Thyroid gland (tissue), 4 donors: ENCODE data around the gene SMIM27. TPM values are rescaled to one million over a fixed set of nuclear protein-coding genes. Genes with fewer than 3 reads are reported as not detected.

Experiments
- DNase-seq, 2 donors: peaks; one replicate each; pipeline ENCODE4 v3.0.0-alpha.2; 2019
- H3K27ac ChIP-seq, 3 donors: fragments of 200-600 bp; sonication (generic); 1 replicate in 2 of 3; 2 replicates in 1 of 3; pipeline ENCODE4 v1.5.1; 2016 to 2019; ENCODE audit warnings: mild to moderate bottlenecking in 1 of 3, moderate library complexity in 1 of 3
- H3K27me3 ChIP-seq: fragments of 200-600 bp; sonication (generic); one replicate; pipeline ENCODE4 v1.5.1; 2019
- H3K36me3 ChIP-seq, 2 donors: fragments of 200-600 bp; sonication (generic); one replicate each; pipeline ENCODE4 v1.5.1; 2016 to 2019
- H3K4me1 ChIP-seq, 2 donors: fragments of 200-600 bp; sonication (generic); one replicate each; pipeline ENCODE4 v1.5.1; 2017 to 2019
- H3K4me3 ChIP-seq, 3 donors: fragments of 200-600 bp; sonication (generic); replicated peaks in 1 of 3; 1 replicate in 2 of 3; 2 replicates in 1 of 3; pipeline ENCODE4 v1.5.1; 2016; ENCODE audit warnings: mild to moderate bottlenecking in 1 of 3
- H3K9me3 ChIP-seq: fragments of 200-600 bp; sonication (generic); one replicate; pipeline ENCODE4 v1.5.1; 2017
- POLR2A ChIP-seq, 2 donors: fragments of 450-650 bp; IDR thresholded peaks; one replicate each; pipeline ENCODE4 v1.6.1; 2017; ENCODE audit warnings: antibody characterized with exemption in 2 of 2, mild to moderate bottlenecking in 2 of 2, moderate library complexity in 1 of 2
- WGBS, 2 donors: methylation state at CpG; one replicate each; pipeline ENCODE4 v1.1.5; 2017; 5-methylcytosine and 5-hydroxymethylcytosine counted together
- intact Hi-C: fragments of 100-400 bp; cut with DNase I; formaldehyde crosslinking; loops from one replicate; pipeline ENCODE4 v1.15.1; 2023
- total RNA-seq, 4 donors: library from RNA; depleted of rRNA; stranded (reverse); fragments of >200 nt; gene quantifications; one replicate each; pipeline ENCODE4 v1.2.3, GENCODE V29; 2016
- TF ChIP-seq, protein P1 (sequence below), 6 experiments: fragments of 200-600 bp in 3 of 6; fragments of 450-650 bp in 3 of 6; sonication (generic) in 3 of 6; IDR thresholded peaks; one replicate each; pipeline ENCODE4 v1.5.1; 2016 to 2019; ENCODE audit warnings: antibody characterized with exemption in 6 of 6, mild to moderate bottlenecking in 2 of 6, inconsistent platforms in 1 of 6, moderate library complexity in 1 of 6

SMIM27 gene
- total RNA-seq, 4 donors from 2014 or later: 1.3 to 23.9 (median 9.9) TPM

DNA sequence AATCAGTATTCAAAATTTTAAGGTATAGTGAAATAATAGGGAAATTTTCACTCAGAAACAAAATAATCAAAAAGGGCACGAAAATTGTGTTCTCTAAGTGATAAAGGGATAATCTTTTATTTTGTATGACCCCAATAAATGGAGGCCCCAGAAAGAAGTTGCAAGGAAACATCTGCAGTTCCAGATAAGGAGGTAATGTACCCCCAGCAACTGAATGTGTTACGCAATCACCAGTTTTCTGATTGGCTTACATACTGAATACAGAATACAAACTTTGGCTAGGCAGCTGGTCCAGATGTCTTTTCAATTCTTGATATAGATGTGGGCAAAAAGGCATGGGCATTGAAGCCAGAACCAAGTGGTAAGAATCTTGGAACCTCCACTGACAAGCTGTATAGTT is 2.0 kb downstream of the SMIM27 start:
- 91% methylated on average over 2 of the region's 2 CpGs for WGBS, 2 donors
- peaks cover 12 to 15% of the 10 kb centered on the region in 2 donors for H3K4me1 ChIP-seq
- DNase-seq: no peak
- intact Hi-C loops: no loop called here
- H3K36me3 ChIP-seq: no peaks in the 10 kb centered on the region
- no peak overlapping the region for H3K4me3 ChIP-seq
- H3K9me3 ChIP-seq: no peaks in the 10 kb centered on the region
- no peak for TF ChIP-seq POLR2A (IDR thresholded peaks at IDR 0.05)
- TF ChIP-seq, protein P1, sequence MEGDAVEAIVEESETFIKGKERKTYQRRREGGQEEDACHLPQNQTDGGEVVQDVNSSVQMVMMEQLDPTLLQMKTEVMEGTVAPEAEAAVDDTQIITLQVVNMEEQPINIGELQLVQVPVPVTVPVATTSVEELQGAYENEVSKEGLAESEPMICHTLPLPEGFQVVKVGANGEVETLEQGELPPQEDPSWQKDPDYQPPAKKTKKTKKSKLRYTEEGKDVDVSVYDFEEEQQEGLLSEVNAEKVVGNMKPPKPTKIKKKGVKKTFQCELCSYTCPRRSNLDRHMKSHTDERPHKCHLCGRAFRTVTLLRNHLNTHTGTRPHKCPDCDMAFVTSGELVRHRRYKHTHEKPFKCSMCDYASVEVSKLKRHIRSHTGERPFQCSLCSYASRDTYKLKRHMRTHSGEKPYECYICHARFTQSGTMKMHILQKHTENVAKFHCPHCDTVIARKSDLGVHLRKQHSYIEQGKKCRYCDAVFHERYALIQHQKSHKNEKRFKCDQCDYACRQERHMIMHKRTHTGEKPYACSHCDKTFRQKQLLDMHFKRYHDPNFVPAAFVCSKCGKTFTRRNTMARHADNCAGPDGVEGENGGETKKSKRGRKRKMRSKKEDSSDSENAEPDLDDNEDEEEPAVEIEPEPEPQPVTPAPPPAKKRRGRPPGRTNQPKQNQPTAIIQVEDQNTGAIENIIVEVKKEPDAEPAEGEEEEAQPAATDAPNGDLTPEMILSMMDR (IDR thresholded peaks at IDR 0.05): no peak
- no peak overlapping the region for H3K27ac ChIP-seq
- H3K27me3 ChIP-seq: no peaks in the 10 kb centered on the region

DNA sequence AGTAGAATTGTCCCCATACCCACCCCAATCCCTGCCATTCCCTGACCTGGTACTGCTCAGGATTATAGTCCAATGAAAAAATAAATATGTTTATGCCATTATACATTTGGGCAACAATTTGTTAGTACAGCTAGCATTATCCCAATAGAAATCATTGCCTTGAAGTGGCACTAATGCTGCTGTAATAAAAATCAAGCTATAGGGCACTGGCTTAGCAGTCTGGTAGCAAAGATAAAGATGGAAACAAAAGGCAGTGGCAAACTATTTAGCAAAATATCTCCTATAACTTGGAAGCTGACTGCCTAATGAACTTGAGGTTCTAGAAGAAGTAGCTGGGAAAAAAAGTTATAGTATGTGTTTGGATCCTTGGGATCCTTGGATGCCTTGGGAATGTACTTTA is 2.5 kb downstream of the SMIM27 start:
- peaks cover 9 to 11% of the 10 kb centered on the region in 2 donors for H3K4me1 ChIP-seq
- no peak overlapping the region for H3K27ac ChIP-seq
- no peaks in the 10 kb centered on the region for H3K36me3 ChIP-seq
- H3K27me3 ChIP-seq: no peaks in the 10 kb centered on the region
- intact Hi-C loops: no loop called here
- H3K4me3 ChIP-seq: no peak overlapping the region
- no peaks in the 10 kb centered on the region for H3K9me3 ChIP-seq
- no peak for TF ChIP-seq POLR2A (IDR thresholded peaks at IDR 0.05)
- TF ChIP-seq, protein P1 (IDR thresholded peaks at IDR 0.05): no peak
- DNase-seq: no peak

DNA sequence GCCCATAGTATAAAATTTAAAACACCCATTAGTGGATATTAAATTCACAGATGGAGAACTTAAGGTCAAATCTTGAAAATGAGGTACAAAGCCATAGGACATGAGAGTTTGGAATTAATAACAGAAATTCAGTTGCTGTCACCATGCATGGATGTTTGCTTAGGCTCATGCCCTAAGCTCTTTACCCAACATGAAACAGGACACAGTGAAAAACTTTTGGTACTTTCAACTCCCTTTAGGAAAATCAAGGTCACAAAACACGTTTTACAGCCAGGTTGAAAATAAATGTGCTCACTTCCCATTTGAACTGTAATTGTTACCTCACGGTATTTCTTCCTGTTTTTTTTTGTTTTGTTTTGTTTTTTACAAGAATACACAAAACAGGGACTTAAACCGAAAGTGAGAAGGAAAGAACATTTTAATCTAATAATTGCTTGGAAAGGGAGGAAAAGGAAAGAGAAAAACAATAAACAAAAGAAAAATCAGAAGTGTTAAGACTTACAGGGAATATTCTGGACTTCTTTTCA is 6.3 kb downstream of the SMIM27 start:
- no peaks in the 10 kb centered on the region for H3K9me3 ChIP-seq
- H3K36me3 ChIP-seq: no peaks in the 10 kb centered on the region
- no peaks in the 10 kb centered on the region for H3K27me3 ChIP-seq
- no peaks in the 10 kb centered on the region for H3K4me1 ChIP-seq
- DNase-seq: no peak
- intact Hi-C loops: no loop called here
- TF ChIP-seq, protein P1 (IDR thresholded peaks at IDR 0.05): no peak
- no peak for TF ChIP-seq POLR2A (IDR thresholded peaks at IDR 0.05)
- WGBS, 2 donors: 69 to 74% methylated on average over 3 of the region's 3 CpGs
- H3K27ac ChIP-seq: no peak overlapping the region
- H3K4me3 ChIP-seq: no peak overlapping the region

GRCh38 chr9:32565967-32566366 is 13.8 kb downstream of the SMIM27 start:
- H3K36me3 ChIP-seq: peaks cover 7 to 21% of the 10 kb centered on the region in 2 donors
- WGBS, 2 donors: 90 to 96% methylated on average over 6 of the region's 6 CpGs
- no peak for TF ChIP-seq POLR2A (IDR thresholded peaks at IDR 0.05)
- TF ChIP-seq, protein P1 (IDR thresholded peaks at IDR 0.05): no peak

GRCh38 chr9:32566770-32567169 is 14.6 kb downstream of the SMIM27 start:
- no peak for DNase-seq
- Histone ChIP-seq H3K27me3 (no peaks in the 10 kb centered on the region), H3K36me3 (peaks cover 7 to 21% of the 10 kb centered on the region in 2 donors), H3K27ac (no peak overlapping the region), H3K9me3 (no peaks in the 10 kb centered on the region), H3K4me3 (no peak overlapping the region), H3K4me1 (peaks cover 6 to 8% of the 10 kb centered on the region in 2 donors)
- intact Hi-C loops: no loop called here
- TF ChIP-seq, protein P1 (IDR thresholded peaks at IDR 0.05): no peak
- TF ChIP-seq POLR2A (IDR thresholded peaks at IDR 0.05): no peak
- 90 to 95% methylated on average over 2 to 23 of the region's 26 CpGs for WGBS, 2 donors

More at GRCh38 chr9:32565967-32566366, 13.8 kb downstream of the SMIM27 start:
- no peak overlapping the region for H3K27ac ChIP-seq
- peaks cover 0 to 2% of the 10 kb centered on the region in 2 donors for H3K4me1 ChIP-seq
- H3K4me3 ChIP-seq: no peak overlapping the region
- intact Hi-C loops: no loop called here
- H3K9me3 ChIP-seq: no peaks in the 10 kb centered on the region
- no peak for DNase-seq
- no peaks in the 10 kb centered on the region for H3K27me3 ChIP-seq
